SKM-1 (cell line): ENCODE data around the gene ACACB.
"Not testable (repeated sequence)": the region's sequence is repeated elsewhere in the genome, so short reads cannot be mapped to it uniquely, and the experiment has no call there.

Experiments
- DNase-seq: peaks from one replicate; lab custom pipeline; 2025; ENCODE audit not compliant: unreplicated experiment; lab: John Stamatoyannopoulos, UW

ACACB gene

GRCh38 chr12:109170324-109170723 lies 53.9 kb downstream of the ACACB start:
- no peak for DNase-seq

- DNase-seq, result not testable (repeated sequence)
Measured at GRCh38 chr12:109172787-109173186, 56.4 kb downstream of the ACACB start.

- DNase-seq, result no peak
Measured at GRCh38 chr12:109173443-109174240, 57.3 kb downstream of the ACACB start.

- DNase-seq, result no peak
Measured at GRCh38 chr12:109174468-109174867, 58.1 kb downstream of the ACACB start.

- no peak for DNase-seq
Measured at GRCh38 chr12:109178532-109178931, 62.1 kb downstream of the ACACB start.

- no peak for DNase-seq
Measured at GRCh38 chr12:109179927-109180326, 63.5 kb downstream of the ACACB start.

- no peak for DNase-seq
Measured at GRCh38 chr12:109182041-109182839, 65.9 kb downstream of the ACACB start.

GRCh38 chr12:109185441-109185840 lies 69.1 kb downstream of the ACACB start:
- DNase-seq, result no peak

- no peak for DNase-seq
Measured at GRCh38 chr12:109186993-109187653, 70.7 kb downstream of the ACACB start.

GRCh38 chr12:109188108-109188712 lies 71.8 kb downstream of the ACACB start:
- DNase-seq, result no peak

GRCh38 chr12:109189291-109189690 lies 72.9 kb downstream of the ACACB start:
- DNase-seq, result no peak

- DNase-seq, result no peak
Measured at GRCh38 chr12:109191621-109192250, 75.3 kb downstream of the ACACB start.

GRCh38 chr12:109192358-109192757 lies 76.0 kb downstream of the ACACB start:
- no peak for DNase-seq

GRCh38 chr12:109193896-109194295 lies 77.5 kb downstream of the ACACB start:
- DNase-seq, result no peak

- DNase-seq, result no peak
Measured at GRCh38 chr12:109196332-109196731, 79.9 kb downstream of the ACACB start.

- no peak for DNase-seq
Measured at GRCh38 chr12:109197327-109197726, 80.9 kb downstream of the ACACB start.

- DNase-seq, result no peak
Measured at GRCh38 chr12:109199324-109199723, 82.9 kb downstream of the ACACB start.

- DNase-seq, result no peak
Measured at GRCh38 chr12:109200825-109201495, 84.6 kb downstream of the ACACB start.

GRCh38 chr12:109201496-109201885 lies 85.1 kb downstream of the ACACB start:
- no peak for DNase-seq

GRCh38 chr12:109202770-109203169 lies 86.4 kb downstream of the ACACB start:
- no peak for DNase-seq
